GM13977 (cell line): Measurements from ENCODE around the gene KIAA1328.

Source experiments
- DNase-seq: peaks from one replicate; pipeline ENCODE4 v3.0.0; 2012; ENCODE audit warnings: low spot score
- CTCF ChIP-seq: IDR thresholded peaks from 2 replicates; pipeline ENCODE4 v1.5.1; 2012; ENCODE audit warnings: mild to moderate bottlenecking, control low read depth; ENCODE audit not compliant: insufficient read depth; ENCODE audit errors: extremely low read depth, missing control alignments
- in situ Hi-C: fragments of 300-500 bp; cut with MboI; formaldehyde crosslinking; loops from one replicate; pipeline ENCODE4 v1.12.0; 2022; ENCODE audit warnings: low sequenced_read_pairs, low pct_unique_long_range_greater_than_20kb, mixed read lengths, inconsistent platforms; ENCODE audit not compliant: unreplicated experiment

Gene KIAA1328

GRCh38 chr18:36947820-36948348 lies 119.0 kb downstream of the KIAA1328 start:
- in situ Hi-C loops: loop anchor here (25.0 kb wide), 1 partner anchor 389 kb away; no protein-coding TSS in a partner anchor
- no peak for TF ChIP-seq CTCF
- no peak for DNase-seq

GRCh38 chr18:36950282-36950681 lies 121.4 kb downstream of the KIAA1328 start:
- TF ChIP-seq CTCF: no peak
- no peak for DNase-seq
- in situ Hi-C loops: no loop called here

- in situ Hi-C loops: no loop called here
- TF ChIP-seq CTCF: no peak
- no peak for DNase-seq
These were observed 122.0 kb downstream of the KIAA1328 start for GRCh38 chr18:36950960-36951359.

GRCh38 chr18:36953047-36953446 lies 124.1 kb downstream of the KIAA1328 start:
- no peak for DNase-seq
- TF ChIP-seq CTCF: no peak
- in situ Hi-C loops: no loop called here

- no peak for DNase-seq
- in situ Hi-C loops: no loop called here
- TF ChIP-seq CTCF: no peak
These were observed 131.1 kb downstream of the KIAA1328 start for GRCh38 chr18:36960038-36960437.

GRCh38 chr18:36963464-36963863 lies 134.5 kb downstream of the KIAA1328 start:
- TF ChIP-seq CTCF: no peak
- DNase-seq: no peak
- in situ Hi-C loops: no loop called here

- DNase-seq: no peak
- no peak for TF ChIP-seq CTCF
- in situ Hi-C loops: no loop called here
These were observed 145.8 kb downstream of the KIAA1328 start for GRCh38 chr18:36974686-36975085.
